Myocyte (in vitro differentiated cells): ENCODE measurements around the gene PRKCA. TPM values are rescaled to one million over a fixed set of nuclear protein-coding genes. Genes with fewer than 3 reads are reported as not detected.

Experiments
- DNase-seq: peaks from one replicate; pipeline ENCODE4 v3.0.0-alpha.2; 2012; ENCODE audit warnings: low read depth
- total RNA-seq: library from RNA; depleted of rRNA; stranded (reverse); fragments of >200 nt; gene quantifications from 2 replicates; pipeline ENCODE4 v1.2.3, GENCODE V29; 2014

The PRKCA gene
- total RNA-seq, 1 donor from 2014 or later = 8.6 TPM

DNA sequence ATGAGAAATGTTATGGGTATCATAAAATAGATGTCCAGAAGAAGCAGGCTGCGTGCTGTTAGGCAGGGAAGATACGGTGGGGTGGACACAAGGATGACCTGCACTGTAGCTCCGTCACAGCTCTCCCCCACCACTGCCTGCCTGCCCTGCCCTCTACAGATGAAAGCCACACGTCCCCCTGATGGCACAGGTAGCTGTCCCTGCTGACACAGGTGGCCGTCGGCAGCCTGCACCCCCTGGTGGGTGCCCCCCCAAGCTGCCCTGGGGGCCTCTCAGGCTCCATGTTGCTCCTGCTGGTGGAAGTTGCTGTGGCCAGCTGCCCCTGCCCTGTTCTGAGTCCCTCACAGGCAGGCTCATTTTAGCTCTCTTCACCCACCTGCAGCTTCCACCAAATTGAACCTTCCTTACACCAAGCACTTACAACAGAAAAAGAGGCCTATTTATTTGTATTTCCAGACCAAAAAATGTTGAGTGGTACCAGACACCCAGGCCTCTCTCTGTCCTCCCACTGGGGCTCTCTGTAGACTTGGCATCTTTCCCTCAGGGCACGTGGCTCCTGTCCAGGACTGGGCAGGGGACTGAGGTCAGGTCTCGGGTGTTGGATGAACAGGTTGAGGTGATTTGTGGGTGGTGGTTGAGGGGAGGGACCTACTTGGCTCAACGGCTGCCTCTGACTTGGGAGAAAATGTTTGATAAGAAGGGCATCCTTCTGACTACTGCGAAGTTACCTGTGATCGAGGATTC is 482.4 kb downstream of the PRKCA start:
- no peak for DNase-seq

DNA sequence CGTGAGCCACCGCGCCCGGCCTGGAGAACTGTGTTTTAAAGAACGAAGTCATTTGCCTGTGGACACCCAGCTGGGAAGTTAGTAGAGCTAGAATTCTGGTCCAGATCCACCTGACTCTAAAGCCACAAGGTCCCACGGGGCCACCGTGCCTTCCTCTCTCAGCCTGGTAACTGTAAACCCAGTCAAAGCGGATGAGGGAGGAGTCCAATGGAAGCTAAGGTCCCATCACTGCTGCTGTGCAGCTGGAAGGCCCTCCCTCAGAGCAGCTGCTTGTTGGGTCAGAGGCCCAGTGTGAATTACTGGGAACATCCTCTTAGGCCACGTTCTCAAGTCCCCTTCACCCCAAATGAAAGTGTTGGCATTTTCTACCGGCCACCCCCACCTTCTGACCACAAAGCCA is 483.7 kb downstream of the PRKCA start:
- DNase-seq = peak; percentile 72

DNA sequence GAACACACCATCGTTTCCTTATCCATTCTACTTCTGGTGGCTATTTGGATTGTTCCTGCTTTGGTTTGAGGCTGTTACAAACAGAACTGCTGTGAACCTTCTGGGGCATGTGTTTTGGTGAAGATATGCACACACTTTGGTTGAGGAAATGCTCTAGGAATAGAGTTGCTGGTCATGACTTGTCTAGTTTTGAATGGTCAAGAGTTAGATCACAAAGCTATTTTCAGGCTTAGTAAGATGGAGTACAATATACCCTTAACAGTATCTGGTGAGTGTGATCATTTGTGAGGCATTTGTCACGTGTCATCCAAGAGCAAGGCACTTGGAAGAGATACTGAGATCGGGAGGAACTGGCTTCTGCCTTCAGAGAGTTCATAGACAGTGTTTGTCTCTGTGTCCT is 485.5 kb downstream of the PRKCA start:
- peak; percentile 87 for DNase-seq

DNA sequence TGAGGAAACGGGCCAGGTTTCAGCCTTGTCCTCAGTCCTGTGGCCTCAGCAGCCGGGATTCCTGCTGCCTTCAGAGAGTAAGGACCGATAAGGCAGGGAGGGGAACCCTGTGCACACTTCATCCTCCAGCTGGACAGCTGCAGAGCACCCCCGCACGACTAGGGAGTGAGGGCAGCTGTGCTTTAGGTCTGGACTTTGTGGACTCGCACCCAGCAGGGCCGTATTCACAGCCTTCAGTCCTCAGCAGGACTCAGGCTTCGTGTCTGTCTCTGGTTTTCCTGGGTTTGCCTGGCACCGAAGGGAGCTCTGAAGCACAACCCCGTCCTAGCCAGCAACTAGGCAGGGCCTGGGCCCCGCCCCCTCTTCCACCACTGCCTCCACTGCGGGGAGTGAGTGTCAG is 486.7 kb downstream of the PRKCA start:
- peak; percentile 43 for DNase-seq

DNA sequence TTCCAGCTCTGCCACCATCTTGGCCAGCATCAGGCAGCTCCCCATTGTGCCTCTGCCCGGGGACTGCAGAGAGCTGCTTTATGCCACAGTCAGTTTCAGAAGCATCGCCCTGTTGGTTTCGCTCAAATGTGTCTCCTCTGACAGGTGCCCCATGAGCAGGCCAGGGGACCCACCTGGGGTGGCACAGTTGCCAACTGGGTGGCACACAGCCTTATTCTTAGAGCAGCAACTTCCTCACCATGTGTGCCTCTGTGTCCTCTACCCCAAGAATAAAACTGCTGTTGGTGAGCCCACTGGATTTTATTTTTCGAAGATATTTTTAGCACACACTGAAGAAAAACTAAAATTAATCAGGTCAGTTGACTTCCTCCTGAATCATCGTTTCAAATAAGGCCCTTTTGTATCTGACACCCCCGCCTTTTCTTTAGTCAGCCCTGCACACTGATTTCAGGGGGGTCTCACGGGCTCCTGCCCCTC is 487.6 kb downstream of the PRKCA start:
- peak; percentile 86 for DNase-seq

DNA sequence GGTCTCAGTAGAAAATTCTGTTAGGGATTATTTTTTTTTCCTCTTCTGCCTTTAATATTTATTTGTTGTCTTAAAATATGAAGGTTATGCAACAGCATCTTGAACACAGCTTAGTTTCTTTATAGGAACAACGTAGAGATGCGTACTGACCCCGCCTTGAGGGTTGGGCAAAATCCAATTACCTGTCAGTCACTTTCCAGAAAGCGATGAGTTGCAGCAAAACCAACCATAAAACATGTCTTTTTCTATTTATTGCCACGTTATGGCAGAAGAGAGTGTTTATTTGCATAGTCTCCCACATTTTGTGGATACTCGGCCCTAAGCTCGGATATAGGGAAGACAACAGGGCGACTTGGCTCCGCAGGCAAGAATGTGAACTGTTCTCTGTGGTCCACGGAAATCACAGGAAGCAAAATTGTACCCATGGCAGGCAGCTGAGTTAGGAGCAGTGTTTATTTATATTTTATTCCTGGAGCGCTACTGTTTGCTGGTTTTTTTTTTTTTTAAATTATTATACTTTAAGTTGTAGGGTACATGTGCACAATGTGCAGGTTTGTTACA is 488.2 kb downstream of the PRKCA start:
- peak; percentile 25 for DNase-seq

DNA sequence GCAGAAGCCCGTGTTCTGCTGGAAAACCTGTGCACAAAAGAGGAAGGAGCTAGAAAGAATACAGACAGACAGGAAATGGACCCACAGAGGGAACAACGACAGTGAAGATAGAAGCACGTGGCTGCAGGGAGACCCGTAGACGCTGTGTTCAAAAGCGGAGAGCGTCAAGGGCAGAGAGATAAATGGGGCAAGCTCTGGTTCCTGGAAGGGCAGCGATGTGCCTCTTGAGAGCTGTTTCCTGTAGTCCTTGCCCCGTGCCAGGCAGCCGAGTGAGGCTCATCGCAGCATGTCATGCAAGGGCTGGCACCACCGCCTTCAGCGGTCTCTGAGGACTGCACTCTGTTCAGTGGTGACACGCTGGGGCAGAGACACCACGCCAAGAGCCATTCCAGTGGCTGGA is 488.9 kb downstream of the PRKCA start:
- no peak for DNase-seq

DNA sequence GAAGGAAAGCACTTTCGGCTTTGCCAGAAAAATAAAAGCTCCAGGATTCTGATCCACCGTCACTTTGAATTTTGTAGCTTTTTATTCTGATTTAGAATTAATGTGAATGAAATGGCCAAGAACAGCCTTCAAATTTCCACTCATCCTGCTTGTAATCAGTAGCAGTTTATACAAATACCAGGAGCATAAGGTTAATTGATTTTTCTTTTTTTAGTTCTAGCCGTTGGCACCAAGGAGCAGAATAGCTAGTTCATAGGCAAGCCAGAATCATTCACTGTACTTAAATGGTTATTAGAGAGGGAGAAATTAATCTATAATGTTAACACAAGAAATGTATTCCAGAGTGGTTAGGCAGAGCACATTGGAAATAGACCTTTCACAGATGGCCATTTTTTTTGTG is 491.4 kb downstream of the PRKCA start:
- DNase-seq = no peak

DNA sequence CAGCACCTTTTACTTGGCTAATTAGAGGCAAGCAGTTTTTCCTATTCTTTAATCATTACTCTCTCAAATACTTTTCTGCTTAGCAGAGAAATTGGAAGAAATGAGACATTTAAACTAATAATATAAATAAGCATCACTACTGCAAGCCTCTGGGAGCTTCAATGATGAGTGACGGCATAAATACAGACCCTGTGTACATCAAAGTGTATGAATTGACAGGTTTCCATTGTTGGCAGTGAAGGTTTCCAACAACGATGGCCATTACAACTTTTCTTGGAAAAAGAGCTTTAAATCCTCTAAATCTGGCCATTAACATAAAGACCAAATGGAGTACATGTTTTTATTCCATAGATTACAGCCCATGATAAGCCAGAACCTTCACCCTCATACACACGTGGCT is 493.1 kb downstream of the PRKCA start:
- no peak for DNase-seq

DNA sequence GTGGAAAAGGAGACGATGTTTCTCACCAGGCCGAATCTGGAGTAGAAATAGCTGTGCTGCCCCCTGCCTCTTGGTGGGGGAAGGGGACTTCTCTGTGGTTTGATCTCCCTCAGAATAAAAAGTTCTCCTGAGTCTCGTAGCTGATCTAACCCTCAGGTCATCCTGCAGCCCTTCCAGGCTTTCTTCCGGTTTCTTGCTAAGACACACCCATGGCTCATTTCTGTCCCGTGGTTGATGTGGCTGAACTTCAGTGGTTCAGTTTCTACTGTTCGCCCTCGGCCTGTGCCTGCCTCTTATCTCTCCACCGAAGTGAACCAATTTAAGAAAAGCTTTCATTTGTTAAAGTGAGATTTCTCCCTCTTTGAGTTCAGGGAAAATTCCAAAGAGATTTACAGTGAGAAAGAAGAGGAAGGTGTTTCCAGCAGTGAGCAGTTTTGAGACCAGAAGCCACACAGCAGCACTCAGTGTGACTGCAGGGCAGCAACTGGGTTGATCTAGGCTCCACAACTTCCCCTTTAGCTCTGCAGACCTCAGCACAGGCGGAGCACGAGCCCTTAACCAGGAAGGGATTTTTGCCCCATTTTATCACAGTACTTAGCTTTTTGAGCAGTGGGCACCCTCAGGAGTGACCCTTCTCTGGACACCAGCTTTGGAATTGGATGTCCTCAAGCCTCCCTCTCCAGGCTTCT is 497.6 kb downstream of the PRKCA start:
- peak; percentile 9 for DNase-seq

DNA sequence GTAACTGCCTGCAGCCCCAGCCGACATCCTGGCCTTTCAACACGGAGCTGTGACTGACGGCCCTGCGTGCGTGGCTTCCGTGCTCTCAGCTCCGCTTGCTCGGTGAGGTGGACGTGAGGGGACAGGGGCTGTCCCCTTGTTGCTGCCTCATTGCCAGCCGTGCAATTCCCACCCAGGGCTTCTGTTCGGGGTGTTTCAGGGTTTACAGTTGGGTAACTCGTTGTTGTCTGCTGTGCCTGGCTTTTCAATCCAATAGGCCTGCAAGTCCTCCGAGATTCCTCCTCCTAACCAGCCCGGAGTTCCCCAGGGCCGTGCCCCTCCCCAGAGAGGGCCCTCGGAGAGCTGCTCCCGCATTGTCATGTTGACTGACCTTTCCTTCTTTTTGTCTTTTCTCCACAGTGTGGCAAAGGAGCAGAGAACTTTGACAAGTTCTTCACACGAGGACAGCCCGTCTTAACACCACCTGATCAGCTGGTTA is 501.1 kb downstream of the PRKCA start:
- no peak for DNase-seq

DNA sequence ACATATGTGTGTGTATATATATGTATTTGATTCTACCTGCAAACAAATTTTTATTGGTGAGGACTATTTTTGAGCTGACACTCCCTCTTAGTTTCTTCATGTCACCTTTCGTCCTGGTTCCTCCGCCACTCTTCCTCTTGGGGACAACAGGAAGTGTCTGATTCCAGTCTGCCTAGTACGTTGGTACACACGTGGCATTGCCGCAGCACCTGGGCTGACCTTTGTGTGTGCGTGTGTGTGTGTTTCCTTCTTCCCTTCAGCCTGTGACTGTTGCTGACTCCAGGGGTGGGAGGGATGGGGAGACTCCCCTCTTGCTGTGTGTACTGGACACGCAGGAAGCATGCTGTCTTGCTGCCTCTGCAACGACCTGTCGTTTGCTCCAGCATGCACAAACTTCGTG is 503.2 kb downstream of the PRKCA start:
- DNase-seq = no peak

DNA sequence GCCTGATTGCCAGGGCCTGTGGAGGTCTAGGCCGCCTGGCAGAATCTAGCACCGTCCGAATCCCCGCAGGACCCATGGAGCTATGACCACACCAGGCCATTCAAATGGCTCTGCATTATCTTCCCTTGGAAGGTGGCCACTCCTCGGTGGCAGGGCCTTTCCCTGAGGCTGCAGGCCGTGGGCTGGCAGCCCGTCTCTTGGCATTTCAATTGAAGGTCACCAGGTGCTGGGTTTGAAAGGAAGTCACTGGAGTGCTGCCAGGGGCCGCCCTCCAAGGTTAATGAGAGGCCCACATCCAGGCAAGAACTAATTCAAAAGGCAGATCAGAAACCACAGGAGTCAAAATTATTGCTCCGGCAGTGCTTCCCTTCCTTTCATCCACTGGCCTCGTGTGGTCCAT is 504.8 kb downstream of the PRKCA start:
- DNase-seq = no peak

DNA sequence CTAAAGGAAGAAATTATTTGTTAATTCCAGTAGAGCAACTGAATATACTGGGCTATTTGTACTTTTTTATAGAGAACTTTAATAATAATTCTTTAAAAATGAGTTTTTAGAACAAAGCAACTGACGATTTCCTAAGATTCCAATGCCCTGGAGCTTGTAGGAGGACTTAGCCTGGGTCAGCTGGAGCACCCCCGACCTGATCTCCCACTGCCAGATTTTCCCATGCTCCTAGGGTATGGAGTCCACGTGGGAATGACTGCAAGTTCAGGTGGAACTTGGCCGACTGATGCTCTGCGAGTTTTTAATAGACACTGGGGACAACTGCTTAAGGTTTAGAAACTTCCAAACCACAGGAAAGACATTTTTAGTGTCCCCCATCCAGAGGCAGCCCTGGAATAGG is 507.0 kb downstream of the PRKCA start:
- DNase-seq = no peak

DNA sequence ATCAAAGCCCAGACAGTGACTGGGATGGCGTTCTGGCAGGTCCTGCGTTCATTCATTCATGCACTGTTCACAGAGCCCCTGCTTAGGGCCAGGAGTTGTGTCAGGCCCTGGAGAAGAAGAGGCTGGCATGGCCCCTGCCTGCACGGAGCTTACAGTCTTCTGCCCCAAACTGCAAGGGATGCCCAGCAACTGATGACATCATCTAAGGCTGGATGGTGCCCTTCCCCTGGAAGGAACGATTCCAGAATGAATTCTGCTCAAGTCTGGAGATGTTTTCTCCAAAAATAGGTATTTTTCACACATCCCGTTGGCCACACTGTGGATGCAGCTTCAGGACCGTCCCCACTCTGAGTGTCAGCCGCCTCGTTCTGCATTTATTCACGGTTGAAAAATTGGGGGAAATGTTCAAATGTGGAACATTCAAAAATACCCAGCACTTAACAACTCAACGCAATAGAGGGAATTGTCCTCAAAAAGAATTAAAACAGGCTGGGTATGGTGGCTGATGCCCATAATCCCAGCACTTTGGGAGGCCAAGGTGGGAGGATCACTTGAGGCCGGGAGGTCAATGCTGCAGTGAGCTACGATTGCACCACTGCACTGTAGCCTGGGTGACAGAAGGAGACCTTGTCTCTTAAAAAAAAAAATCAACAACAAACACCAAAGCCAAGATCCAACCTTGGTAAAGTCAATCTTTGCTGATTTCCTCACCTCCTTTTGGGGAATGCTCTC is 508.7 kb downstream of the PRKCA start:
- DNase-seq = no peak

DNA sequence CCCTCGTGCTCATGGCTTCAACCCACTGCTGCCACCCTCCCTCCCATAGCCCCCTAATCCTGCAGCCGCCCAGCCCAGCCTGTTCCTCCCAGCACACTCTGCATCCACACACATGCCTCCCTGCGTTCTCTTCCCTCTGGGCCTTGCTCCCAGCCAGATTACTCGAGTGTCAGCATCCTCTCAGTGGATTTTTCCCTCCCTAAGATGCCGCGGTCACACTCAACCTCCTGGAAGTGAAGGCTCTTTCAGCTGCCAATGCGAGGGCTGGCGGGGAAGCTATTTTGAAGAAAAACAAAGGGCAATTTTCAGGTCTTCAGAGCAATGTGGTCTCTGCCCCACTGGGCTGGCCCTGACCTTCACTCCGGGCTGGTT is 509.3 kb downstream of the PRKCA start:
- DNase-seq = no peak

DNA sequence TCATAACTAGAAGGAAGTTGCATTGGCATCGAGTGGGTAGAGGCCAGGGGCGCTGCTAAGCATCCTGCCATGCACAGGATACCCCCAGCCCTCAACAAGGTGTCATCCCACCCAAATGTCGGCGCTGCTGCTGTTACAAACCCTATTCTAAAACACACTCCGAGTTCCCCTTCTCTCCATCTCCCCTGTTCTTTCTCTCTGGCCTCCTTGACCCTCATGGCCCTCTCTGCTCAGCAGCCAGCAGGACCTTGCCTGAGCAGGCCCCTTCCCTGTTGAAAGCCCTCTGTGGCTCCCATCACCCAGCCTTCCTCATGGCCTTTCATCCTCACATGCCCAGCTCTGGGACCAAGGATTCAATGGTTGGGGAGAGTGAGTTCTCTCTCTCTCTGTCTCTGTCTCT is 510.2 kb downstream of the PRKCA start:
- DNase-seq = no peak

DNA sequence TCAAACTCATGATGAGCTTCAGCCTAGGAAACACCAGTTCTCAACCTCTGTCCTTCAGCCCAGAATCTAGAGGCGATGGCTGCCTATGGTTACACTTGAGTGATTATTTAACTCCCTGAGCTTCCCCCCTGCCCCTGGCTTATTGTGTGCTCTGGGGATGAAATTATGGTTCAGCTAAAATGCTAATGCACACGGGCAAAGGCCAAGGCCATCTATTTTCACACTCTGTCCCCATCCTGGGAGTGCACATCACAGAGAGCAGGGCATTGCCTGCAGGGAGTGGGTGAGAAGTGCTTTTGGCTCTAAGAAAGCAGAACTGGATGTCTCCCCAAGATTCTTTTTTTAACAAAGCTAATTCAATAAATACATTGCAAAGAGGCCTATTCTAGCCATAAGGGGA is 510.9 kb downstream of the PRKCA start:
- DNase-seq = no peak

DNA sequence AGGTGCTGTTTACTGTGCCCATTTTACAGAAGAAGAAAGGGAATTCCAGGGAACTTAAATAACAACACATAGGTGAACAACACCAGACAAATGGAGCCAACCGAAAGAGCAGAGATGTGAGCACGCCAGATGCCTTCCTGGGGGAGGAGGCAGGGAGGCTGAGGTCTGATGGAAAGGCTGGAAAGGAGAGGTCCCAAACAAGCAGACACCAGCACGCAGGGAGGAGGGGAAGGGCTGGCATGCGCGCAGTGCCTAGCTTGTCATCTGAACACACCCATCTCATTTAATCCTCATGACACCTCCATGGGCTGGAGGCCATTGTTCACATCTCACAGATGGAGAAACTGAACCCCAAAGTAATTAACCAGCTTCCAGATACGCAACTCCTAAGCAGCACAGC is 511.6 kb downstream of the PRKCA start:
- no peak for DNase-seq

DNA sequence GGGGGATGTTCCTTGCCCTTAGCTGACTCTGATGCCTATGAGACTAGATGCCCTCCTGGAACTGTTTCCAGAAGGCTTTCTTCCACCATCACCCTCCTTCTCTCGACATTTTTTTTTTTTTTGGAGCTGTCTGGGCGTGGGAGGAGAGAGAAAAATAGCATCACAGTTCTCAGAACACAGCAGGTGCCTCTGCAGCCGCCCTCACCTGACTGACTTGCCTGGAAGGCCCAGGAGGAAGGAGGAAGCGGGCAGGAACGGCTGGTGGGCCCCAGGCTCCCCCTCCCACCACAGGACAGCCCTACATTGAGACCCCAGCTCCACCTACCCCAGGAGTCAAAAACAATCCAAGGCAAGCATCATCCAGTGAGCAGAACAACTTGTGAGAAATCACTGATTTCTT is 512.2 kb downstream of the PRKCA start:
- DNase-seq = no peak

DNA sequence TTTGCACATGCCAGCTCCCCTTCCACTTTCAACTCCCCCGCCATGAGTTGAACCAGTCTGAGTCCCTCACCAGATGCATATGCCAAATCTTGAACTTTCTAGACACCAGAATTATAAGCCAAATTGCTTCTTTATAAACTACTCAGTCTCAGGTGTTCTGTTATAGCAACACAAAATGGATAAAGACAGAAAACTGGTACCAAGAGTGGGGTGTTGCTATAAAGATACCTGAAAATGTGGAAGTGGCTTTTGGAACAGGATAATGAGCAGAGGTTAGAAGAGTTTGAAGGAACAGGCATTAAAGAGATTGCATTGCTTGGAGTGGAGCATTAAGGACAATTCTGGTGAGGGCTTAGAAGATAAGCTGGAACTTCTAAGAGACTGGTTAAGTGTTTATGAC is 515.3 kb downstream of the PRKCA start:
- DNase-seq = no peak

DNA sequence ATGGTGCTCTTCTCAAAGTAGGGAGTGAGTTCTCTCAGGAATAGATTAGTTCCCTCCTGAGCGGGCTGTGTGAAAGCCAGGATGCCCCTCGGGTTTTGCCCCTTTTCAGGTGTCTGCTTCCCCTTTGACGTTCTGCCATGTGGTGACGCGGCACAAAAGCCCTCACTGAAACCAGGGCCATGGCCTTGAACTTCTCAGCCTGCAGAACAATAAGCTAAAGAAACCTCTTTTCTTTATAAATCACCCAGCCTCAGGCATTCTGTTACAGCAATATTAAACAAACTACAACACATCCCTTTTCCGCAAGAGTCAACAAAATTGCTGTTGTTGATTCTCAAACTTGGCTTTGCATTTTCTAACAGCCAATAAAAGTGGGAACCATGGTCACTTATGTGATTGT is 517.1 kb downstream of the PRKCA start:
- DNase-seq = no peak
